HepG2 (cell line): Measurements from ENCODE around the gene SLC22A23. TPM values are rescaled to one million over a fixed set of nuclear protein-coding genes. Genes with fewer than 3 reads are reported as not detected.

Experiments
- CEBPZ ChIP-seq: IDR thresholded peaks from 2 replicates; pipeline ENCODE4 v1.6.1; 2012; ENCODE audit warnings: low read length, improper control_type of control experiment
- CENPT ChIP-seq: sonication (generic); formaldehyde crosslinking; IDR thresholded peaks from 2 replicates; pipeline ENCODE4 v1.8.0; 2022; ENCODE audit warnings: low read depth, mild to moderate bottlenecking, moderate library complexity, missing genetic modification reagents
- GFI1 ChIP-seq: sonication (generic); formaldehyde crosslinking; IDR thresholded peaks from 2 replicates; pipeline ENCODE4 v1.5.0; 2020; ENCODE audit warnings: missing genetic modification reagents, mild to moderate bottlenecking, borderline replicate concordance
- GMEB1 ChIP-seq: sonication (generic); formaldehyde crosslinking; IDR thresholded peaks from 2 replicates; pipeline ENCODE4 v1.5.1; 2020; ENCODE audit warnings: missing genetic modification reagents, mild to moderate bottlenecking, borderline replicate concordance
- GPN1 ChIP-seq: sonication (generic); formaldehyde crosslinking; IDR thresholded peaks from 2 replicates; pipeline ENCODE4 v1.5.1; 2020; ENCODE audit warnings: missing genetic modification reagents, borderline replicate concordance
- HMG20B ChIP-seq: conservative IDR thresholded peaks from 2 replicates; pipeline ENCODE4 v1.6.1; 2016; ENCODE audit warnings: missing genetic modification reagents, missing compliant biosample characterization
- HNRNPL ChIP-seq: fragments of 200-400 bp; formaldehyde crosslinking; IDR thresholded peaks from 2 replicates; pipeline ENCODE4 v1.6.1; 2017; ENCODE audit warnings: mild to moderate bottlenecking, low read depth, low read length
- HOXA5 ChIP-seq: sonication (generic); formaldehyde crosslinking; IDR thresholded peaks from 2 replicates; pipeline ENCODE4 v1.4.0; 2020; ENCODE audit warnings: missing genetic modification reagents
- ISX ChIP-seq: sonication (generic); formaldehyde crosslinking; conservative IDR thresholded peaks from 2 replicates; pipeline ENCODE4 v1.5.0; 2020; ENCODE audit warnings: missing genetic modification reagents
- MAF1 ChIP-seq: sonication (generic); formaldehyde crosslinking; IDR thresholded peaks from 2 replicates; pipeline ENCODE4 v1.5.0; 2020; ENCODE audit warnings: missing genetic modification reagents, borderline replicate concordance
- NBN ChIP-seq: fragments of 450-650 bp; conservative IDR thresholded peaks from 2 replicates; pipeline ENCODE4 v1.6.1; 2017
- NR2F6 ChIP-seq, 2 experiments: IDR thresholded peaks; 2 replicates each; pipeline ENCODE4 v1.6.1; 2016; ENCODE audit warnings: antibody characterized with exemption in 1 of 2, mild to moderate bottlenecking in 1 of 2
- PITX1 ChIP-seq: sonication (generic); formaldehyde crosslinking; IDR thresholded peaks from 2 replicates; pipeline ENCODE4 v1.5.1; 2020; ENCODE audit warnings: mild to moderate bottlenecking, missing genetic modification reagents
- SIN3A ChIP-seq: IDR thresholded peaks from 2 replicates; pipeline ENCODE4 v1.6.1; 2011; ENCODE audit warnings: low read depth, mild to moderate bottlenecking, control low read depth, low read length, borderline replicate concordance
- SRSF4 ChIP-seq: fragments of 200-400 bp; formaldehyde crosslinking; IDR thresholded peaks from one replicate; pipeline ENCODE4 v1.6.1; 2018; ENCODE audit warnings: mild to moderate bottlenecking, low read depth, low read length, moderate library complexity; ENCODE audit not compliant: poor library complexity, severe bottlenecking
- WIZ ChIP-seq: sonication (generic); formaldehyde crosslinking; IDR thresholded peaks from 2 replicates; pipeline ENCODE4 v1.5.1; 2020; ENCODE audit warnings: mild to moderate bottlenecking, missing genetic modification reagents
- ZBTB49 ChIP-seq: sonication (generic); formaldehyde crosslinking; IDR thresholded peaks from 2 replicates; pipeline ENCODE4 v1.4.0; 2020; ENCODE audit warnings: missing genetic modification reagents, borderline replicate concordance
- ZNF143 ChIP-seq: sonication (generic); formaldehyde crosslinking; IDR thresholded peaks from 2 replicates; pipeline ENCODE4 v1.4.0; 2020; ENCODE audit warnings: missing genetic modification reagents
- ZNF317 ChIP-seq: sonication (generic); formaldehyde crosslinking; IDR thresholded peaks from 2 replicates; pipeline ENCODE4 v1.5.0; 2020; ENCODE audit warnings: mild to moderate bottlenecking, missing genetic modification reagents
- ZNF33B ChIP-seq: sonication (generic); formaldehyde crosslinking; IDR thresholded peaks from 2 replicates; pipeline ENCODE4 v1.5.1; 2020; ENCODE audit warnings: mild to moderate bottlenecking, missing genetic modification reagents
- ZNF414 ChIP-seq: sonication (generic); formaldehyde crosslinking; IDR thresholded peaks from 2 replicates; pipeline ENCODE4 v1.5.0; 2020; ENCODE audit warnings: missing genetic modification reagents
- ZNF580 ChIP-seq: IDR thresholded peaks from 2 replicates; pipeline ENCODE4 v1.6.1; 2016; ENCODE audit warnings: low read depth, borderline replicate concordance
- polyA plus RNA-seq, 8 experiments: library from polyadenylated mRNA; depleted of rRNA in 3 of 8; stranded (reverse) in 7 of 8; unstranded in 1 of 8; fragments of >200 nt; fragmentation: Illumina TruSeq in 4 of 8; extraction: Trizol in 4 of 8; gene quantifications; 2 replicates each; pipeline versions ENCODE4 v1.2.1 to v1.2.3, GENCODE V29; 2011 to 2016; ENCODE audit warnings: low read depth in 4 of 8, missing spikeins in 1 of 8, mixed read lengths in 1 of 8; ENCODE audit not compliant: insufficient read depth in 1 of 8
- total RNA-seq, 5 experiments: library from RNA; depleted of rRNA; stranded (reverse); fragments of >200 nt; fragmentation: Illumina TruSeq; extraction: Trizol; gene quantifications; 2 replicates each; pipeline ENCODE4 v1.2.3, GENCODE V29; 2016; ENCODE audit warnings: low read depth in 1 of 5

The SLC22A23 gene
- total and polyA plus RNA-seq, 2 of the 13 experiments (the other 11 are each of a cell fraction or from before 2014, with no cell fraction given), result 11.8 to 17.5 TPM

- no peak for TF ChIP-seq GMEB1 (CRISPR knock-in tag)
- TF ChIP-seq MAF1, result no peak
- TF ChIP-seq CEBPZ, result no peak
- TF ChIP-seq SRSF4, result no peak
- no peak for TF ChIP-seq SIN3A
- TF ChIP-seq HNRNPL, result no peak
- TF ChIP-seq HMG20B (CRISPR knock-in tag), result no peak
- no peak for TF ChIP-seq HOXA5 (CRISPR knock-in tag)
- no peak for TF ChIP-seq ZNF143 (CRISPR knock-in tag)
- no peak for TF ChIP-seq WIZ (CRISPR knock-in tag)
- TF ChIP-seq ZBTB49 (CRISPR knock-in tag), result no peak
- TF ChIP-seq PITX1, result peak; percentile 59; the same call in 1 of the 2 replicates
- peak; percentile 82 for TF ChIP-seq NR2F6 (IDR thresholded peaks at IDR 0.05)
- peak; percentile 84 for TF ChIP-seq NR2F6 (CRISPR knock-in tag; IDR thresholded peaks at IDR 0.05)
- no peak for TF ChIP-seq ZNF317 (CRISPR knock-in tag)
- TF ChIP-seq GPN1, result no peak
- no peak for TF ChIP-seq ZNF580 (CRISPR knock-in tag)
- peak; percentile 91 for TF ChIP-seq GFI1 (CRISPR knock-in tag)
- 0 out of 2 replicates have a peak, but pooled peaks have one; percentile 13 for TF ChIP-seq ZNF414 (CRISPR knock-in tag)
- no peak for TF ChIP-seq NBN
- no peak for TF ChIP-seq ZNF33B (CRISPR knock-in tag)
- no peak for TF ChIP-seq CENPT (CRISPR knock-in tag)
- TF ChIP-seq ISX (CRISPR knock-in tag), result no peak
Measured at GRCh38 chr6:3411967-3412778, 44.7 kb downstream of the SLC22A23 start (continued).
